K562 (cell line): ENCODE results near the gene CLIC1. TPM values are rescaled to one million over a fixed set of nuclear protein-coding genes. Genes with fewer than 3 reads are reported as not detected.

Source experiments
- ATF6 ChIP-seq: sonication (generic); formaldehyde crosslinking; IDR thresholded peaks from 2 replicates; pipeline ENCODE4 v1.4.0; 2020; ENCODE audit warnings: mild to moderate bottlenecking, missing genetic modification reagents
- NR1H2 ChIP-seq: sonication (generic); formaldehyde crosslinking; IDR thresholded peaks from 2 replicates; pipeline ENCODE4 v1.4.0; 2020; ENCODE audit warnings: mild to moderate bottlenecking, missing genetic modification reagents
- POLR2H ChIP-seq: IDR thresholded peaks from 2 replicates; pipeline ENCODE4 v1.6.1; 2016; ENCODE audit warnings: missing genetic modification characterization, low read depth, mild to moderate bottlenecking, control low read depth, missing compliant biosample characterization, moderate library complexity
- RAD51 ChIP-seq: fragments of 450-650 bp; IDR thresholded peaks from 2 replicates; pipeline ENCODE4 v1.7.1; 2016; ENCODE audit warnings: low read depth, mild to moderate bottlenecking, borderline replicate concordance
- TCF7L2 ChIP-seq: fragments of 150-350 bp; IDR thresholded peaks from 2 replicates; pipeline ENCODE4 v1.6.1; 2016; ENCODE audit warnings: low read depth, mild to moderate bottlenecking, low read length, moderate library complexity
- VEZF1 ChIP-seq: fragments of 200-800 bp; sonication (Bioruptor generic); IDR thresholded peaks from 2 replicates; pipeline ENCODE4 v1.6.1; 2017; ENCODE audit warnings: missing genetic modification characterization, missing compliant biosample characterization
- ZNF212 ChIP-seq: fragments of 450-650 bp; formaldehyde crosslinking; IDR thresholded peaks from 2 replicates; pipeline ENCODE4 v1.4.0; 2020; ENCODE audit warnings: mild to moderate bottlenecking
- ZNF449 ChIP-seq: fragments of 250-450 bp; sonication (Bioruptor Pico); IDR thresholded peaks from 2 replicates; pipeline ENCODE4 v1.8.0; 2022; ENCODE audit warnings: moderate library complexity, mild to moderate bottlenecking, inconsistent platforms
- ZNF518B ChIP-seq: fragments of 250-450 bp; sonication (Bioruptor Pico); IDR thresholded peaks from 2 replicates; pipeline ENCODE4 v1.5.0; 2021; ENCODE audit warnings: mild to moderate bottlenecking, moderate library complexity
- polyA plus RNA-seq, 8 experiments: library from polyadenylated mRNA; depleted of rRNA in 4 of 8; stranded (reverse) in 5 of 8; unstranded in 3 of 8; fragments of >200 nt; fragmentation: Nextera tagmentation in 2 of 8; fragmentation: Illumina TruSeq in 1 of 8; extraction: Ambion mirVana in 2 of 8; extraction: Trizol in 1 of 8; gene quantifications; 2 replicates each; pipeline versions ENCODE4 v1.2.1 to v1.2.3, GENCODE V29; 2011 to 2014; ENCODE audit warnings: inconsistent platforms in 1 of 8, missing spikeins in 1 of 8
- total RNA-seq, 7 experiments: library from RNA; depleted of rRNA in 6 of 7; stranded (reverse); fragments of >200 nt in 6 of 7; fragmentation: Illumina TruSeq in 2 of 7; extraction: Trizol in 2 of 7; gene quantifications; 2 replicates each; pipeline versions ENCODE4 v1.2.1 to v1.2.3, GENCODE V29; 2011 to 2021; ENCODE audit warnings: low replicate concordance in 1 of 7
- TF ChIP-seq, protein P1 (sequence below): sonication (generic); formaldehyde crosslinking; IDR thresholded peaks from 2 replicates; pipeline ENCODE4 v1.8.0; 2022; ENCODE audit warnings: mild to moderate bottlenecking, missing genetic modification reagents, borderline replicate concordance
- TF ChIP-seq, protein P2 (sequence below): IDR thresholded peaks from 3 replicates; pipeline ENCODE4 v1.6.1; 2011; ENCODE audit warnings: borderline replicate concordance, mild to moderate bottlenecking, moderate library complexity; ENCODE audit not compliant: insufficient read length; ENCODE audit errors: extremely low read depth

Gene CLIC1
- total and polyA plus RNA-seq, 9 of the 15 experiments (the other 6 are each of a cell fraction or from before 2014, with no cell fraction given) = 1,267 to 2,419 (median 1,808) TPM

DNA sequence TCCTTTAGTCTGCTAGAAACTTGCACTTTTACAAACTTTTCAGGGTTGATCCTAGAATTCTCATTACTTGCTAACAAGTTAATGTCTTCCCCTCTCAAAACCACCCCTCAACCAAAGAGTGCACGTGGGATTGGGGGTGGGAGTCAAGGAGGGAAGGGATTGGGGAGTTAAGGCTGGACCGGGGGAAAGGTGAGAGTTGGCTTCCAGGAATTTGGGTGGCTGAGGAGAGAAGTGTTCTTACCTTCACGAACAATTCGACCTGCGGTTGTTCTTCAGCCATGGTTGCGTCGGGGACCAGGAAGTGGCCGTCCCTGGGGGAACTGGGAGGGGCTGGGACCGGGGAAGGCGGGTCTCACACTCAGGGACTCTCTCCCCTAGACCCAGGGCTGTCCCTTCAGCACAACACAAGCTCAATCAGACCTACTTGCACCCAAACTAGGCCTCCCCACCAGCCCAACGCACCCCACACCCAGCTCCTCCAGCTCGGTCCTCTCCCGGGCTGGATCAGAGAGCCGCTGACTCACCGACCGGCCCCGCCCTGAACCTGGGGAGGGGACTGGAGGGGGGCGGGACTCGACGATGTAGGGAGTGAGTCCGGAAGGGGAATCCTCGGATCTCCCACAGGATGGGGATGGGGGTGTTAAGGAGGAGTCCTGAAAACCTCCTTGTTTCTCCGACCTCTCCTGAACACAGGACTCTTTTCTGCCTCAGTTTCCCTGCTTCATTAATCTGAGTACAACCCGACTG is at the start of gene CLIC1 (continued):
- TF ChIP-seq, protein P1, sequence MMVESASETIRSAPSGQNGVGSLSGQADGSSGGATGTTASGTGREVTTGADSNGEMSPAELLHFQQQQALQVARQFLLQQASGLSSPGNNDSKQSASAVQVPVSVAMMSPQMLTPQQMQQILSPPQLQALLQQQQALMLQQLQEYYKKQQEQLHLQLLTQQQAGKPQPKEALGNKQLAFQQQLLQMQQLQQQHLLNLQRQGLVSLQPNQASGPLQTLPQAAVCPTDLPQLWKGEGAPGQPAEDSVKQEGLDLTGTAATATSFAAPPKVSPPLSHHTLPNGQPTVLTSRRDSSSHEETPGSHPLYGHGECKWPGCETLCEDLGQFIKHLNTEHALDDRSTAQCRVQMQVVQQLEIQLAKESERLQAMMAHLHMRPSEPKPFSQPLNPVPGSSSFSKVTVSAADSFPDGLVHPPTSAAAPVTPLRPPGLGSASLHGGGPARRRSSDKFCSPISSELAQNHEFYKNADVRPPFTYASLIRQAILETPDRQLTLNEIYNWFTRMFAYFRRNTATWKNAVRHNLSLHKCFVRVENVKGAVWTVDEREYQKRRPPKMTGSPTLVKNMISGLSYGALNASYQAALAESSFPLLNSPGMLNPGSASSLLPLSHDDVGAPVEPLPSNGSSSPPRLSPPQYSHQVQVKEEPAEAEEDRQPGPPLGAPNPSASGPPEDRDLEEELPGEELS (CRISPR knock-in tag) = peak; percentile 72; the same call in 1 of the 2 replicates
- 0 out of 2 replicates have a peak, but pooled peaks have one; percentile 47 for TF ChIP-seq ZNF449 (CRISPR knock-in tag)
- no peak for TF ChIP-seq RAD51
- TF ChIP-seq ZNF212 (CRISPR knock-in tag) = no peak
- no peak for TF ChIP-seq POLR2H (tag)
- 0 out of 2 replicates have a peak, but pooled peaks have one; percentile 82 for TF ChIP-seq NR1H2 (CRISPR knock-in tag)
- TF ChIP-seq, protein P2, sequence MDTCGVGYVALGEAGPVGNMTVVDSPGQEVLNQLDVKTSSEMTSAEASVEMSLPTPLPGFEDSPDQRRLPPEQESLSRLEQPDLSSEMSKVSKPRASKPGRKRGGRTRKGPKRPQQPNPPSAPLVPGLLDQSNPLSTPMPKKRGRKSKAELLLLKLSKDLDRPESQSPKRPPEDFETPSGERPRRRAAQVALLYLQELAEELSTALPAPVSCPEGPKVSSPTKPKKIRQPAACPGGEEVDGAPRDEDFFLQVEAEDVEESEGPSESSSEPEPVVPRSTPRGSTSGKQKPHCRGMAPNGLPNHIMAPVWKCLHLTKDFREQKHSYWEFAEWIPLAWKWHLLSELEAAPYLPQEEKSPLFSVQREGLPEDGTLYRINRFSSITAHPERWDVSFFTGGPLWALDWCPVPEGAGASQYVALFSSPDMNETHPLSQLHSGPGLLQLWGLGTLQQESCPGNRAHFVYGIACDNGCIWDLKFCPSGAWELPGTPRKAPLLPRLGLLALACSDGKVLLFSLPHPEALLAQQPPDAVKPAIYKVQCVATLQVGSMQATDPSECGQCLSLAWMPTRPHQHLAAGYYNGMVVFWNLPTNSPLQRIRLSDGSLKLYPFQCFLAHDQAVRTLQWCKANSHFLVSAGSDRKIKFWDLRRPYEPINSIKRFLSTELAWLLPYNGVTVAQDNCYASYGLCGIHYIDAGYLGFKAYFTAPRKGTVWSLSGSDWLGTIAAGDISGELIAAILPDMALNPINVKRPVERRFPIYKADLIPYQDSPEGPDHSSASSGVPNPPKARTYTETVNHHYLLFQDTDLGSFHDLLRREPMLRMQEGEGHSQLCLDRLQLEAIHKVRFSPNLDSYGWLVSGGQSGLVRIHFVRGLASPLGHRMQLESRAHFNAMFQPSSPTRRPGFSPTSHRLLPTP = no peak
- no peak for TF ChIP-seq VEZF1 (CRISPR knock-in tag)
- peak; percentile 8; the same call in 1 of the 2 replicates for TF ChIP-seq ZNF518B (CRISPR knock-in tag)
- no peak for TF ChIP-seq TCF7L2
- peak; percentile 94 for TF ChIP-seq ATF6 (CRISPR knock-in tag)
